WTC11 (cell line): ENCODE results near the gene CTTNBP2.

Experiments
- CBFB ChIP-seq: sonication (generic); formaldehyde crosslinking; IDR thresholded peaks from 2 replicates; pipeline ENCODE4 v1.8.1; 2022; ENCODE audit warnings: mild to moderate bottlenecking, low read depth, missing genetic modification reagents
- CREM ChIP-seq: sonication (generic); formaldehyde crosslinking; IDR thresholded peaks from 2 replicates; pipeline ENCODE4 v1.8.1; 2022; ENCODE audit warnings: mild to moderate bottlenecking, missing genetic modification reagents, moderate library complexity
- CTCF ChIP-seq: fragments of 200-600 bp; IDR thresholded peaks from 2 replicates; pipeline ENCODE4 v1.8.0; 2022; ENCODE audit warnings: antibody characterized with exemption
- E2F4 ChIP-seq: sonication (generic); formaldehyde crosslinking; IDR thresholded peaks from 2 replicates; pipeline ENCODE4 v1.8.1; 2022; ENCODE audit warnings: low read depth, mild to moderate bottlenecking, moderate library complexity, missing genetic modification reagents, borderline replicate concordance
- GRHL2 ChIP-seq: fragments of 250-450 bp; sonication (Bioruptor Pico); IDR thresholded peaks from 2 replicates; pipeline ENCODE4 v1.8.0; 2022; ENCODE audit warnings: mild to moderate bottlenecking, moderate library complexity; ENCODE audit not compliant: insufficient replicate concordance, severe bottlenecking
- MAX ChIP-seq: sonication (generic); formaldehyde crosslinking; IDR thresholded peaks from 2 replicates; pipeline ENCODE4 v1.8.0; 2022; ENCODE audit warnings: mild to moderate bottlenecking, missing genetic modification reagents
- NFE2L1 ChIP-seq: sonication (generic); formaldehyde crosslinking; IDR thresholded peaks from 2 replicates; pipeline ENCODE4 v1.8.1; 2023; ENCODE audit warnings: missing genetic modification reagents
- SMAD4 ChIP-seq: sonication (generic); formaldehyde crosslinking; IDR thresholded peaks from 2 replicates; pipeline ENCODE4 v1.8.0; 2022; ENCODE audit warnings: mild to moderate bottlenecking, missing genetic modification reagents
- TEAD4 ChIP-seq: sonication (generic); formaldehyde crosslinking; IDR thresholded peaks from 2 replicates; pipeline ENCODE4 v1.8.0; 2022; ENCODE audit warnings: mild to moderate bottlenecking, missing genetic modification reagents
- USF1 ChIP-seq: sonication (generic); formaldehyde crosslinking; IDR thresholded peaks from 2 replicates; pipeline ENCODE4 v1.8.0; 2022; ENCODE audit warnings: mild to moderate bottlenecking, missing genetic modification reagents
- ZBTB21 ChIP-seq: sonication (generic); formaldehyde crosslinking; IDR thresholded peaks from 2 replicates; pipeline ENCODE4 v1.8.1; 2023; ENCODE audit warnings: mild to moderate bottlenecking, missing genetic modification reagents, borderline replicate concordance
- TF ChIP-seq, protein P1 (sequence below): sonication (generic); formaldehyde crosslinking; IDR thresholded peaks from 2 replicates; pipeline ENCODE4 v1.8.0; 2022; ENCODE audit warnings: mild to moderate bottlenecking, missing genetic modification reagents
- TF ChIP-seq, protein P2 (sequence below): fragments of 250-450 bp; sonication (Bioruptor Pico); IDR thresholded peaks from 2 replicates; pipeline ENCODE4 v1.9.0; 2021; ENCODE audit warnings: mild to moderate bottlenecking

DNA sequence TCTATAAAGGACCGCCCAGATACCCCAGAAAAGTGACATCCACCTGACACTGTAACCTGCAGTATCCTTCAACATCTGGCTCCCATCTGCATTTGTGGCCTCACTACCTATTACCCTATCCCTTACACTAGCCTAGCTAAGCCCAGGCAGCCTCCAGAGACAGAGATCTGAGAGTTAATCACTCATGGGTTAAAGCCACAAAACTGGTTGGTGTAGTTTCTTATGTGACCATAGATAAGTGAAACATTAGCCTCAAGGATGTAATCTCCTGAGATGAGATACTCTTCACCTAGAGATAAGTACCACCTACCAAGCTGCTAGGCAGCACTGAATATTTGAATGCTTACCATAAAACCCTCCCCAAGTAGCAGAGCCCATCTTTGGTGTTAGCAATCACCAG lies 35.4 kb downstream of the CTTNBP2 start:
- TF ChIP-seq, protein P1, sequence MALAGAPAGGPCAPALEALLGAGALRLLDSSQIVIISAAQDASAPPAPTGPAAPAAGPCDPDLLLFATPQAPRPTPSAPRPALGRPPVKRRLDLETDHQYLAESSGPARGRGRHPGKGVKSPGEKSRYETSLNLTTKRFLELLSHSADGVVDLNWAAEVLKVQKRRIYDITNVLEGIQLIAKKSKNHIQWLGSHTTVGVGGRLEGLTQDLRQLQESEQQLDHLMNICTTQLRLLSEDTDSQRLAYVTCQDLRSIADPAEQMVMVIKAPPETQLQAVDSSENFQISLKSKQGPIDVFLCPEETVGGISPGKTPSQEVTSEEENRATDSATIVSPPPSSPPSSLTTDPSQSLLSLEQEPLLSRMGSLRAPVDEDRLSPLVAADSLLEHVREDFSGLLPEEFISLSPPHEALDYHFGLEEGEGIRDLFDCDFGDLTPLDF (CRISPR knock-in tag), result no peak
- TF ChIP-seq NFE2L1 (CRISPR knock-in tag) (no peak), CTCF (no peak), SMAD4 (CRISPR knock-in tag) (no peak), GRHL2 (CRISPR knock-in tag) (no peak), CREM (CRISPR knock-in tag) (no peak), MAX (CRISPR knock-in tag) (no peak), E2F4 (CRISPR knock-in tag) (no peak), TEAD4 (CRISPR knock-in tag) (no peak), USF1 (CRISPR knock-in tag) (no peak), ZBTB21 (CRISPR knock-in tag) (no peak), CBFB (CRISPR knock-in tag) (no peak)
- TF ChIP-seq, protein P2, sequence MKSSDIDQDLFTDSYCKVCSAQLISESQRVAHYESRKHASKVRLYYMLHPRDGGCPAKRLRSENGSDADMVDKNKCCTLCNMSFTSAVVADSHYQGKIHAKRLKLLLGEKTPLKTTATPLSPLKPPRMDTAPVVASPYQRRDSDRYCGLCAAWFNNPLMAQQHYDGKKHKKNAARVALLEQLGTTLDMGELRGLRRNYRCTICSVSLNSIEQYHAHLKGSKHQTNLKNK, result no peak
